Ovary (tissue), 9 donors: ENCODE results near the gene SPON2. TPM values are rescaled to one million over a fixed set of nuclear protein-coding genes. Genes with fewer than 3 reads are reported as not detected.

ENCODE experiments used
- DNase-seq, 5 donors: peaks; one replicate each; pipeline ENCODE4 v3.0.0-alpha.2; 2019 to 2020
- H3K27ac ChIP-seq, 2 donors: fragments of 200-600 bp; one replicate each; pipeline versions ENCODE4 v1.5.1 to v1.8.0; 2019 to 2022
- H3K27me3 ChIP-seq: fragments of 200-600 bp; one replicate; pipeline ENCODE4 v1.8.0; 2022
- H3K36me3 ChIP-seq: fragments of 200-600 bp; sonication (generic); one replicate; pipeline ENCODE4 v1.5.1; 2019
- H3K4me1 ChIP-seq: one replicate; pipeline ENCODE4 v1.8.1; 2013; ENCODE audit warnings: mild to moderate bottlenecking, moderate library complexity; ENCODE audit not compliant: insufficient read depth
- H3K4me3 ChIP-seq: fragments of 200-600 bp; sonication (generic); one replicate; pipeline ENCODE4 v1.5.1; 2017
- H3K9me3 ChIP-seq, 2 donors: fragments of 200-600 bp in 1 of 2; sonication (generic) in 1 of 2; one replicate each; pipeline versions ENCODE4 v1.5.1 to v1.8.1; 2013 to 2019; ENCODE audit warnings: mild to moderate bottlenecking in 1 of 2, moderate library complexity in 1 of 2
- CTCF ChIP-seq, 3 donors: fragments of 450-650 bp in 2 of 3; fragments of 200-600 bp in 1 of 3; IDR thresholded peaks; one replicate each; pipeline versions ENCODE4 v1.5.1 to v1.8.0; 2016 to 2022; ENCODE audit warnings: antibody characterized with exemption in 3 of 3, mild to moderate bottlenecking in 1 of 3
- EP300 ChIP-seq: sonication (generic); formaldehyde crosslinking; IDR thresholded peaks from one replicate; pipeline ENCODE4 v1.6.1; 2017; ENCODE audit warnings: antibody characterized with exemption
- POLR2A ChIP-seq: fragments of 450-650 bp; IDR thresholded peaks from one replicate; pipeline ENCODE4 v1.6.1; 2017; ENCODE audit warnings: antibody characterized with exemption, mild to moderate bottlenecking, moderate library complexity
- WGBS, 3 donors: extraction: QIAGEN DNeasy Blood & Tissue Kit in 1 of 3; methylation state at CpG; one replicate each; pipeline versions ENCODE4 v1.1.5 to v1.1.7; 2013 to 2017; 5-methylcytosine and 5-hydroxymethylcytosine counted together
- intact Hi-C, 4 donors: fragments of 100-400 bp; cut with DNase I; formaldehyde crosslinking; loops; one replicate each; pipeline versions ENCODE4 v1.11.0 to v1.15.1; 2022 to 2023
- polyA plus RNA-seq, 2 donors: library from polyadenylated mRNA; stranded (reverse); fragments of 200-250 nt in 1 of 2; fragments of 350-450 nt in 1 of 2; fragmentation: Illumina TruSeq in 1 of 2; extraction: RNeasy Lipid Tissue Mini Kit (QIAGEN cat#74804) in 1 of 2; gene quantifications; one replicate each; pipeline ENCODE4 v1.2.3, GENCODE V29; 2013 to 2014
- total RNA-seq, 7 donors: library from RNA; depleted of rRNA in 2 of 7; stranded (reverse); fragments of >200 nt in 2 of 7; fragmentation: NEBNext Ultra II Directional in 3 of 7; extraction: Animal tissue kit (Norgen Biotek cat#: 25700) in 3 of 7; gene quantifications; one replicate each; pipeline versions ENCODE4 v1.1.0 to v1.2.4, GENCODE V29; 2016 to 2023
- donor health status: DM: no; HTN: no; CAD: no; lungs with moderate emphysema.
- donor health status: DM: no; HTN: no; CAD: no.
- donor health status: Bipolar disorder and iron deficiency.
- donor health status: DM: yes; HTN: yes; CAD: no.
- donor health status: DM: no; HTN: no; CAD: no.
- donor health status: DM: yes; HTN: yes; CAD: no.

SPON2 gene
- total and polyA plus RNA-seq, 9 donors = 8.0 to 104 (median 51.0) TPM

- H3K4me3 ChIP-seq = no peak overlapping the region
Measured at GRCh38 chr4:1208266-1208961, 36.0 kb upstream of the SPON2 start.

GRCh38 chr4:1207603-1208265 is 35.4 kb upstream of the SPON2 start:
- intact Hi-C loops = loop anchor here in 3 of 4 donors (5.0 kb wide), 2 partner anchors 35 to 40 kb away; partner anchors contain the start of gene SPON2 (in 2 of the 3)
- Histone ChIP-seq H3K27me3 (no peaks in the 10 kb centered on the region), H3K4me1 (peaks cover 38% of the 10 kb centered on the region), H3K4me3 (no peak overlapping the region), H3K27ac (peak overlapping the region; percentile 26 to 50), H3K36me3 (no peaks in the 10 kb centered on the region), H3K9me3 (no peaks in the 10 kb centered on the region)
- DNase-seq = peak; percentile 81 to 93 (median 86)
- TF ChIP-seq EP300 (no peak), POLR2A (no peak), CTCF (IDR thresholded peaks at IDR 0.05) (no peak)
- WGBS, 3 donors = 7 to 10% (median 8%) methylated on average over 22 to 31 of the region's 31 CpGs

More at GRCh38 chr4:1208266-1208961, 36.0 kb upstream of the SPON2 start:
- 7 to 18% (median 15%) methylated on average over 37 of the region's 37 CpGs for WGBS, 3 donors
- H3K9me3 ChIP-seq = no peaks in the 10 kb centered on the region
- TF ChIP-seq EP300 (no peak), CTCF (IDR thresholded peaks at IDR 0.05) (no peak), POLR2A (no peak)
- peak overlapping the region in 1 of 2 donors; percentile 26 for H3K27ac ChIP-seq
- DNase-seq = peak; percentile 25 to 60 (median 51)
- H3K27me3 ChIP-seq = no peaks in the 10 kb centered on the region
- intact Hi-C loops = loop anchor here in 3 of 4 donors (5.0 kb wide), 2 partner anchors 36 to 41 kb away; partner anchors contain the start of gene SPON2 (in 2 of the 3)
- H3K36me3 ChIP-seq = no peaks in the 10 kb centered on the region
- peaks cover 38% of the 10 kb centered on the region for H3K4me1 ChIP-seq

GRCh38 chr4:1207157-1207470 is 34.7 kb upstream of the SPON2 start:
- Histone ChIP-seq H3K4me1 (peaks cover 36% of the 10 kb centered on the region), H3K27ac (no peak overlapping the region), H3K27me3 (no peaks in the 10 kb centered on the region), H3K4me3 (no peak overlapping the region), H3K9me3 (no peaks in the 10 kb centered on the region), H3K36me3 (no peaks in the 10 kb centered on the region)
- DNase-seq = peak in 3 of 5 donors; percentile 26 to 60 (median 37)
- no peak for TF ChIP-seq CTCF (IDR thresholded peaks at IDR 0.05)
- no peak for TF ChIP-seq POLR2A
- no peak for TF ChIP-seq EP300
- 56 to 77% (median 76%) methylated on average over 12 of the region's 12 CpGs for WGBS, 3 donors
- intact Hi-C loops = loop anchor here in 3 of 4 donors (5.0 kb wide), 2 partner anchors 35 to 40 kb away; partner anchors contain the start of gene SPON2 (in 2 of the 3)

- no peaks in the 10 kb centered on the region for H3K36me3 ChIP-seq
- WGBS, 3 donors = 89 to 93% (median 92%) methylated on average over 19 to 21 of the region's 21 CpGs
- H3K27ac ChIP-seq = no peak overlapping the region
- DNase-seq = peak in 4 of 5 donors; percentile 23 to 52 (median 34)
- TF ChIP-seq CTCF (IDR thresholded peaks at IDR 0.05) = no peak
- no peak for TF ChIP-seq EP300
- no peak for TF ChIP-seq POLR2A
- intact Hi-C loops = loop anchor here in 3 of 4 donors (5.0 kb wide), 2 partner anchors 34 to 39 kb away; partner anchors contain the start of gene SPON2 (in 2 of the 3)
- H3K4me1 ChIP-seq = peaks cover 33% of the 10 kb centered on the region
- no peaks in the 10 kb centered on the region for H3K27me3 ChIP-seq
- no peaks in the 10 kb centered on the region for H3K9me3 ChIP-seq
- H3K4me3 ChIP-seq = no peak overlapping the region
Measured at GRCh38 chr4:1206299-1207156, 34.1 kb upstream of the SPON2 start.
